HCT116 (cell line): ENCODE data around the gene IGFBP2. TPM values are rescaled to one million over a fixed set of nuclear protein-coding genes. Genes with fewer than 3 reads are reported as not detected.
A peak's percentile ranks its signal among the peaks of the same experiment; 100 is the strongest.

Experiments used
- ATAC-seq: fragments of 200-7000 bp; cut with Tn5 transposase; 2 replicates; pipeline ENCODE4 v1.9.1; 2020; ENCODE audit warnings: mild to moderate bottlenecking, moderate library complexity
- BruUV-seq: library from RNA; stranded (reverse); fragments of 400-500 nt; replicated peaks from 2 replicates; lab custom pipeline; 2021; lab: Mats Ljungman, UMichigan
- CTCF ChIA-PET: fragments of 300-600 bp; sonication (Branson Sonifier 250); formaldehyde crosslinking; loops from one replicate; lab custom pipeline; 2021; ENCODE audit warnings: antibody characterized with exemption; lab: Charles Lee
- POLR2A ChIA-PET: fragments of 300-600, 350-600 bp; sonication (Branson Sonifier 250); formaldehyde crosslinking; loops from one replicate; lab custom pipeline; 2021; ENCODE audit warnings: antibody characterized with exemption; lab: Charles Lee
- RAD21 ChIA-PET, 2 experiments: fragments of 300-600 bp; sonication (Branson Sonifier 250); formaldehyde crosslinking; loops; one replicate each; lab custom pipeline; 2023; ENCODE audit warnings: low total read pairs in 2 of 2; ENCODE audit not compliant: uncharacterized antibody in 2 of 2, unreplicated experiment in 2 of 2, low non-redundant PET in 1 of 2; lab: Charles Lee
- DNase-seq: peaks from one replicate; pipeline ENCODE4 v3.0.0-alpha.2; 2010; ENCODE audit warnings: low read depth, low spot score
- H2AFZ ChIP-seq: fragments of 200-600 bp; shearing (Covaris generic), sonication (generic); 2 replicates; pipeline ENCODE4 v1.6.1; 2017; ENCODE audit warnings: low read depth, mixed run types, mixed read lengths, antibody characterized with exemption, low read length; ENCODE audit not compliant: poor library complexity, severe bottlenecking
- H3K27ac ChIP-seq: 2 replicates; pipeline ENCODE4 v1.5.1; 2012; ENCODE audit warnings: low read depth, low read length
- H3K27me3 ChIP-seq: fragments of 200-600 bp; sonication (generic); 2 replicates; pipeline ENCODE4 v1.6.1; 2016; ENCODE audit warnings: mixed run types, low read length, mixed read lengths; ENCODE audit not compliant: insufficient read depth
- H3K36me3 ChIP-seq, 2 experiments: fragments of 200-500 bp in 1 of 2; fragments of 200-600 bp in 1 of 2; sonication (Bioruptor generic) in 1 of 2; sonication (generic) in 1 of 2; 2 replicates each; pipeline versions ENCODE4 v1.5.1 to v1.6.1; 2014 to 2016; ENCODE audit warnings: low read length in 2 of 2, inconsistent platforms in 1 of 2, mixed read lengths in 1 of 2, mixed run types in 1 of 2; ENCODE audit not compliant: insufficient read depth in 2 of 2, control insufficient read depth in 1 of 2
- H3K4me1 ChIP-seq, 2 experiments: fragments of 200-600 bp in 1 of 2; sonication (generic) in 1 of 2; 2 replicates each; pipeline versions ENCODE4 v1.5.1 to v1.6.1; 2012 to 2017; ENCODE audit warnings: low read length in 2 of 2, inconsistent platforms in 1 of 2, mild to moderate bottlenecking in 1 of 2, mixed read lengths in 1 of 2, mixed run types in 1 of 2, moderate library complexity in 1 of 2; ENCODE audit not compliant: insufficient read depth in 2 of 2, control insufficient read depth in 1 of 2
- H3K4me2 ChIP-seq: fragments of 200-600 bp; sonication (generic); 2 replicates; pipeline ENCODE4 v1.6.1; 2017; ENCODE audit warnings: mixed run types, low read length, mixed read lengths
- H3K4me3 ChIP-seq, 2 experiments: fragments of 200-600 bp in 1 of 2; sonication (generic) in 1 of 2; replicated peaks in 1 of 2; 2 replicates each; pipeline ENCODE4 v1.5.1; 2011 to 2016; ENCODE audit warnings: low read length in 2 of 2, control low read depth in 1 of 2, low read depth in 1 of 2, mild to moderate bottlenecking in 1 of 2, mixed read lengths in 1 of 2, mixed run types in 1 of 2
- H3K79me2 ChIP-seq: fragments of 200-600 bp; sonication (generic); 2 replicates; pipeline ENCODE4 v1.6.1; 2017; ENCODE audit warnings: mild to moderate bottlenecking, mixed run types, low read length, moderate library complexity, mixed read lengths; ENCODE audit not compliant: insufficient read depth
- H3K9ac ChIP-seq: fragments of 200-600 bp; sonication (generic); 2 replicates; pipeline ENCODE4 v1.6.1; 2016; ENCODE audit warnings: low read length, mixed read lengths
- H3K9me2 ChIP-seq: fragments of 200-600 bp; sonication (generic), shearing (Covaris generic); 2 replicates; pipeline ENCODE4 v1.6.1; 2017; ENCODE audit warnings: mixed run types, mild to moderate bottlenecking, moderate library complexity; ENCODE audit not compliant: insufficient read depth
- H3K9me3 ChIP-seq, 2 experiments: fragments of 200-500 bp in 1 of 2; fragments of 200-600 bp in 1 of 2; sonication (Bioruptor generic) in 1 of 2; sonication (generic) in 1 of 2; 2 replicates each; pipeline ENCODE4 v1.6.1; 2014 to 2017; ENCODE audit warnings: low read length in 2 of 2, mixed read lengths in 2 of 2, inconsistent platforms in 1 of 2, low read depth in 1 of 2, mild to moderate bottlenecking in 1 of 2, mixed run types in 1 of 2, moderate library complexity in 1 of 2; ENCODE audit not compliant: control insufficient read depth in 1 of 2, insufficient read depth in 1 of 2
- H4K20me1 ChIP-seq: fragments of 200-600 bp; sonication (generic), shearing (Covaris generic); 2 replicates; pipeline ENCODE4 v1.6.1; 2017; ENCODE audit warnings: mixed run types, mild to moderate bottlenecking, moderate library complexity; ENCODE audit not compliant: insufficient read depth
- ATF3 ChIP-seq: IDR thresholded peaks from 2 replicates; pipeline ENCODE4 v1.6.1; 2012
- CTCF ChIP-seq, 3 experiments: fragments of 200-600 bp in 1 of 3; sonication (generic) in 1 of 3; IDR thresholded peaks in 2 of 3; conservative IDR thresholded peaks in 1 of 3; 2 replicates each; pipeline ENCODE4 v1.5.1; 2012 to 2017; ENCODE audit warnings: low read depth in 2 of 3, low read length in 2 of 3, antibody characterized with exemption in 1 of 3, borderline replicate concordance in 1 of 3, control low read depth in 1 of 3, mild to moderate bottlenecking in 1 of 3, mixed read lengths in 1 of 3, mixed run types in 1 of 3, moderate library complexity in 1 of 3; ENCODE audit not compliant: insufficient read depth in 1 of 3
- EZH2phosphoT487 ChIP-seq: fragments of 200-600 bp; IDR thresholded peaks from 2 replicates; pipeline ENCODE4 v1.6.1; 2018; ENCODE audit warnings: antibody characterized with exemption, borderline replicate concordance
- JUND ChIP-seq: IDR thresholded peaks from 2 replicates; pipeline ENCODE4 v1.6.1; 2012
- MAX ChIP-seq: IDR thresholded peaks from 2 replicates; pipeline ENCODE4 v1.6.1; 2012
- SIN3A ChIP-seq: IDR thresholded peaks from 2 replicates; pipeline ENCODE4 v1.6.1; 2012; ENCODE audit warnings: low read depth
- SRF ChIP-seq: IDR thresholded peaks from 2 replicates; pipeline ENCODE4 v1.6.1; 2012; ENCODE audit warnings: low read depth
- TCF7L2 ChIP-seq: IDR thresholded peaks from 2 replicates; pipeline ENCODE4 v1.7.0; 2011; ENCODE audit warnings: borderline replicate concordance, inconsistent platforms; ENCODE audit not compliant: insufficient read depth, insufficient read length; ENCODE audit errors: extremely low read depth
- ZFX ChIP-seq: fragments of 450-650 bp; IDR thresholded peaks from 2 replicates; pipeline ENCODE4 v1.6.1; 2017
- intact Hi-C: fragments of 100-400 bp; cut with micrococcal nuclease; formaldehyde crosslinking; loops from 2 replicates; pipeline ENCODE4 v1.10.0; 2022
- total RNA-seq: library from RNA; stranded (reverse); gene quantifications from one replicate; pipeline ENCODE4 v1.2.1, GENCODE V29; 2021; ENCODE audit not compliant: unreplicated experiment

The IGFBP2 gene
- total RNA-seq, 1 experiment from 2014 or later = 143 TPM

- TF ChIP-seq ZFX (no peak), JUND (no peak), ATF3 (no peak), EZH2phosphoT487 (no peak), SIN3A (no peak), SRF (no peak), MAX (no peak), CTCF (IDR thresholded peaks at IDR 0.05 in 2 of 3, conservative IDR thresholded peaks at IDR 0.05 in 1 of 3; ENCODE audit: borderline replicate concordance in 1 of 3, insufficient read depth in 1 of 3, low read depth in 2 of 3, low read length in 2 of 3) (no peak), TCF7L2 (no peak)
- TF ChIP-seq, all 23 proteins: peak for 0
- peaks cover 15 to 57% of the 10 kb centered on the region in 2 experiments for H3K4me1 ChIP-seq
- H3K9me3 ChIP-seq = no peaks in the 10 kb centered on the region
- no peak for ATAC-seq
- peak overlapping the region; percentile 100 for H3K4me2 ChIP-seq
- BruUV-seq = no TSS peak
- ChIA-PET POLR2A (no interaction called here), RAD21 (no interaction called here), CTCF (no interaction called here)
- no peaks in the 10 kb centered on the region for H3K27me3 ChIP-seq
- no peak overlapping the region for H3K27ac ChIP-seq
- no peak overlapping the region for H3K9ac ChIP-seq
- H4K20me1 ChIP-seq = no peaks in the 10 kb centered on the region
- no peak overlapping the region; a peak in 1 of 4 replicates for H3K4me3 ChIP-seq
- H3K9me2 ChIP-seq = no peaks in the 10 kb centered on the region
- intact Hi-C loops = no loop called here
- H3K79me2 ChIP-seq = no peaks in the 10 kb centered on the region
- DNase-seq = no peak
- peak overlapping the region; percentile 74 for H2AFZ ChIP-seq
- no peaks in the 10 kb centered on the region for H3K36me3 ChIP-seq
Observed at GRCh38 chr2:216690853-216691741, 57.9 kb downstream of the IGFBP2 start.
